ENCODE data around the gene LSS. TPM values are rescaled to one million over a fixed set of nuclear protein-coding genes. Genes with fewer than 3 reads are reported as not detected.

LSS gene
- total and polyA plus RNA-seq, 10 of the 15 experiments (the other 5 are each of a cell fraction or from before 2014, with no cell fraction given), result 2.9 to 82.4 (median 27.5) TPM

- TF ChIP-seq PRDM15 (CRISPR knock-in tag; IDR thresholded peaks at IDR 0.05), result no peak
- no peak for TF ChIP-seq TCF12 (IDR thresholded peaks at IDR 0.05; ENCODE audit: low read depth, low read length)
- no peak for TF ChIP-seq BHLHE40 (IDR thresholded peaks at IDR 0.05; ENCODE audit: borderline replicate concordance in 1 of 2, low read depth in 2 of 2, low read length in 1 of 2)
- no peak for TF ChIP-seq ZNF217 (IDR thresholded peaks at IDR 0.05)
- no peak for TF ChIP-seq POU2F2 (IDR thresholded peaks at IDR 0.05; ENCODE audit: borderline replicate concordance, low read depth, low read length)
- TF ChIP-seq RELB (IDR thresholded peaks at IDR 0.05; ENCODE audit: low read depth), result no peak
- TF ChIP-seq CEBPZ (IDR thresholded peaks at IDR 0.05; ENCODE audit: low read depth, low read length), result no peak
- no peak for TF ChIP-seq HDAC2 (IDR thresholded peaks at IDR 0.05)
- TF ChIP-seq EED (IDR thresholded peaks at IDR 0.05; ENCODE audit: low read depth), result no peak
- no peak for TF ChIP-seq CHD4 (IDR thresholded peaks at IDR 0.05)
- no peak for TF ChIP-seq ZNF274 (IDR thresholded peaks at IDR 0.05; ENCODE audit: insufficient read depth, insufficient read length)
- TF ChIP-seq CBX3 (IDR thresholded peaks at IDR 0.05; ENCODE audit: borderline replicate concordance, low read depth), result no peak
- TF ChIP-seq, protein P1, sequence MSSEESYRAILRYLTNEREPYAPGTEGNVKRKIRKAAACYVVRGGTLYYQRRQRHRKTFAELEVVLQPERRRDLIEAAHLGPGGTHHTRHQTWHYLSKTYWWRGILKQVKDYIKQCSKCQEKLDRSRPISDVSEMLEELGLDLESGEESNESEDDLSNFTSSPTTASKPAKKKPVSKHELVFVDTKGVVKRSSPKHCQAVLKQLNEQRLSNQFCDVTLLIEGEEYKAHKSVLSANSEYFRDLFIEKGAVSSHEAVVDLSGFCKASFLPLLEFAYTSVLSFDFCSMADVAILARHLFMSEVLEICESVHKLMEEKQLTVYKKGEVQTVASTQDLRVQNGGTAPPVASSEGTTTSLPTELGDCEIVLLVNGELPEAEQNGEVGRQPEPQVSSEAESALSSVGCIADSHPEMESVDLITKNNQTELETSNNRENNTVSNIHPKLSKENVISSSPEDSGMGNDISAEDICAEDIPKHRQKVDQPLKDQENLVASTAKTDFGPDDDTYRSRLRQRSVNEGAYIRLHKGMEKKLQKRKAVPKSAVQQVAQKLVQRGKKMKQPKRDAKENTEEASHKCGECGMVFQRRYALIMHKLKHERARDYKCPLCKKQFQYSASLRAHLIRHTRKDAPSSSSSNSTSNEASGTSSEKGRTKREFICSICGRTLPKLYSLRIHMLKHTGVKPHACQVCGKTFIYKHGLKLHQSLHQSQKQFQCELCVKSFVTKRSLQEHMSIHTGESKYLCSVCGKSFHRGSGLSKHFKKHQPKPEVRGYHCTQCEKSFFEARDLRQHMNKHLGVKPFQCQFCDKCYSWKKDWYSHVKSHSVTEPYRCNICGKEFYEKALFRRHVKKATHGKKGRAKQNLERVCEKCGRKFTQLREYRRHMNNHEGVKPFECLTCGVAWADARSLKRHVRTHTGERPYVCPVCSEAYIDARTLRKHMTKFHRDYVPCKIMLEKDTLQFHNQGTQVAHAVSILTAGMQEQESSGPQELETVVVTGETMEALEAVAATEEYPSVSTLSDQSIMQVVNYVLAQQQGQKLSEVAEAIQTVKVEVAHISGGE (CRISPR knock-in tag; IDR thresholded peaks at IDR 0.05), result no peak
Observed at GRCh38 chr21:46139686-46140085, 88.9 kb downstream of the LSS start (continued).

All from GM12878 (cell line).